Fibroblast of villous mesenchyme (primary cell): ENCODE measurements around the gene VPS26A. TPM values are rescaled to one million over a fixed set of nuclear protein-coding genes. Genes with fewer than 3 reads are reported as not detected.

Experiments
- DNase-seq: peaks from one replicate; pipeline ENCODE4 v3.0.0-alpha.2; 2010; ENCODE audit warnings: low read depth
- H3K4me3 ChIP-seq: 2 replicates; pipeline ENCODE4 v1.5.1; 2011; ENCODE audit warnings: low read depth, mild to moderate bottlenecking, low read length
- total RNA-seq: library from RNA; depleted of rRNA; stranded (reverse); fragments of >200 nt; gene quantifications from 2 replicates; pipeline ENCODE4 v1.2.3, GENCODE V29; 2012
- TF ChIP-seq, protein P1 (sequence below): IDR thresholded peaks from 2 replicates; pipeline ENCODE4 v1.5.1; 2012; ENCODE audit warnings: low read depth, mild to moderate bottlenecking, low read length; ENCODE audit not compliant: insufficient read depth

VPS26A gene
- total RNA-seq, 1 donor, result 38.9 TPM

DNA sequence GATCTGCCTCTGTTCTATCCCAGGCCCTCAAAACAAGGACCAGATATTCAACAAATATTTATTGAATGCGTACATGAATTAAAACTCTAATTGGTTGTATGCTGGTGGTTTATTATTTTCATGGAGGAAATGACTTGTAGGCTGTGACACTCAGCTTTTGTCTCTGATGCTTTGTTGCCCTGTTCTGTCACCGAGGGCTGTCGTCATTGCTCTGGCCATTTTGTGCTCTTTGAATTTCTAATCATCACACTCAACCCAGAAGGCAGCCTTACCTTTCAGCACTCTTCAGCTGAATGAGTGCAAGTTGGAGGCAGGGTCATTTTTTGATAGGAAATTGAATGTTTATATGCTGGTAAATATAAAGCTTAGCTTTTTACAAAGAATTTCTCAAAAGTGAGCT lies 21.5 kb upstream of the VPS26A start:
- TF ChIP-seq, protein P1, sequence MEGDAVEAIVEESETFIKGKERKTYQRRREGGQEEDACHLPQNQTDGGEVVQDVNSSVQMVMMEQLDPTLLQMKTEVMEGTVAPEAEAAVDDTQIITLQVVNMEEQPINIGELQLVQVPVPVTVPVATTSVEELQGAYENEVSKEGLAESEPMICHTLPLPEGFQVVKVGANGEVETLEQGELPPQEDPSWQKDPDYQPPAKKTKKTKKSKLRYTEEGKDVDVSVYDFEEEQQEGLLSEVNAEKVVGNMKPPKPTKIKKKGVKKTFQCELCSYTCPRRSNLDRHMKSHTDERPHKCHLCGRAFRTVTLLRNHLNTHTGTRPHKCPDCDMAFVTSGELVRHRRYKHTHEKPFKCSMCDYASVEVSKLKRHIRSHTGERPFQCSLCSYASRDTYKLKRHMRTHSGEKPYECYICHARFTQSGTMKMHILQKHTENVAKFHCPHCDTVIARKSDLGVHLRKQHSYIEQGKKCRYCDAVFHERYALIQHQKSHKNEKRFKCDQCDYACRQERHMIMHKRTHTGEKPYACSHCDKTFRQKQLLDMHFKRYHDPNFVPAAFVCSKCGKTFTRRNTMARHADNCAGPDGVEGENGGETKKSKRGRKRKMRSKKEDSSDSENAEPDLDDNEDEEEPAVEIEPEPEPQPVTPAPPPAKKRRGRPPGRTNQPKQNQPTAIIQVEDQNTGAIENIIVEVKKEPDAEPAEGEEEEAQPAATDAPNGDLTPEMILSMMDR, result no peak
- no peak for DNase-seq
- no peak overlapping the region for H3K4me3 ChIP-seq

DNA sequence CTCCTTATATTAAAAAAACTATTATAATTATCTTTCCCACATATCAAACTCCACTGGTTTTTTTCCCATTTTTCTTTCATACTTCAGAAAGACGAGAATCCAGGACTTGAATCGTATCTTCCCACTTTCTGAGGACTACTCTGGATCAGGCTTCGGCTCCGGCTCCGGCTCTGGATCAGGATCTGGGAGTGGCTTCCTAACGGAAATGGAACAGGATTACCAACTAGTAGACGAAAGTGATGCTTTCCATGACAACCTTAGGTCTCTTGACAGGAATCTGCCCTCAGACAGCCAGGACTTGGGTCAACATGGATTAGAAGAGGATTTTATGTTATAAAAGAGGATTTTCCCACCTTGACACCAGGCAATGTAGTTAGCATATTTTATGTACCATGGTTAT lies 20.2 kb upstream of the VPS26A start:
- no peak for DNase-seq
- H3K4me3 ChIP-seq, result no peak overlapping the region
- TF ChIP-seq, protein P1, result no peak

DNA sequence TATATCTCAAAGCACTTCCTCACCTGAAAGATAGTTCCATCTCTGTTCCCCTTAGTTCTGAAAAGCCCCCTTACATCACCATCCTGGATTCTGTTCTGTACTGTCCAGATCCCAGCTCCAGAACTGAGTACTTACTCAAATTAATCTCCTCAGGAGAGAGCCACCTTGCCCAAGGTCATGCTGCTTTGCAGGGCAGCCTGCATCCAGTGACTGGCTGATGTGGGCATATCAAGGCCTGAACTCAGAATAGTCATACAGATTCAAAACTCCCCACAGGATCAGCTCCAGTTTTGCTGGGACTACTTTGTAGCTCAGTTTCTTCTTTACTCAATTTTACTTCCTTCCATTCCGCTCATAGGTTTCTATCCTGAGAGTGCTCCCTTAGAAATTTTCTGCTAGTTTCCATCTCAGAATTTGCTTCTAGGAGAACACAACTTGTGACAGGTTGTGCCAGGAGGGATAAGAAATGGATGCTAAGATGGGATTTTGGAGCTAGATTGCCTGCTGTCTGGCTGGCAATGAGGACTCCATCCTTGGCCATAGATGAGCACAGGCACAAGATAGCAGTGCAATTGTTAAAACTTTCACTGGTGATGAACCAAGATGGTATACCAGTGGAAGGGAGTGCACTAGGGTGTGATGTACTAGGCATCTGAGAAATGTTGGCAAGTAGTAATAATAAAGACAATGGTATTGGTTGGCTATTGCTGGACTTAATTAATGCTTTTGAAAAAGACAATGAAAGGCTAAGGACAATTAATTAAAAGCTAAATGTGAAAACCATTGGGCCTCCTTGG lies 18.8 kb upstream of the VPS26A start:
- H3K4me3 ChIP-seq, result no peak overlapping the region
- TF ChIP-seq, protein P1, result no peak
- no peak for DNase-seq

DNA sequence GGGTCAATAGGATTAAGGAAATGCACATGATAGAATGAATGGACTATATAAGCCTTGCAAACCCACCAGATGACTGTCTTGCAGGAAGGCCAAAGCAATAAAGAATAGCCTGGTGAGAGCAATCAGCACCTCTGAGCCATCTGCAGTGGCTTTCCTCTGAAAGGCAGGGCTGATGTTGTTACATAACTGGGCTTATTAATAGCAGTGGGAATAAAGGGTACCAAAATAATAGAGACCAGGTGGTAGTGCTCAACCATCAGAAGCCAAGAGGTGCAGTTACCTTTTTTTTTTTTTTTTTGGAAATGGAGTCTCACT lies 16.8 kb upstream of the VPS26A start:
- TF ChIP-seq, protein P1, result no peak
- no peak for DNase-seq
- no peak overlapping the region for H3K4me3 ChIP-seq

DNA sequence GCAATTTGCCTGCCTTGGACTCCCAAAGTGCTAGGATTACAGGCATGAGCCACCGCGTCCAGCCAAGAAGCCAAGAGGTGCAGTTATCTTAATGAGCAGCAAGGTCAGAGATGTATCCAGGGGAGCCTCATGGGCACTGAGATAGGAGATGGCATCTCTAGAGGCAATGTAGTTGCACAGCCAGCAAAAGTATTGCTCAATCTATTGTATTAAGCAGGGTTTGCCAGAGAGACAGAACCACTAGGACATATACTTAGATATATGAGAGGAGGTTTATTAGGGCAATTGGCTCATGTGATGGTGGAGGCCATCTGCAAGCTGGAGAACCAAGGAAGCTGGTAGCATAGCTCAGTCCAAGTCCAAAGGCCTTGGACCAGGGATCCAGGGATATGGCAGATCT lies 16.3 kb upstream of the VPS26A start:
- no peak overlapping the region for H3K4me3 ChIP-seq
- DNase-seq, result no peak
- TF ChIP-seq, protein P1, result no peak

DNA sequence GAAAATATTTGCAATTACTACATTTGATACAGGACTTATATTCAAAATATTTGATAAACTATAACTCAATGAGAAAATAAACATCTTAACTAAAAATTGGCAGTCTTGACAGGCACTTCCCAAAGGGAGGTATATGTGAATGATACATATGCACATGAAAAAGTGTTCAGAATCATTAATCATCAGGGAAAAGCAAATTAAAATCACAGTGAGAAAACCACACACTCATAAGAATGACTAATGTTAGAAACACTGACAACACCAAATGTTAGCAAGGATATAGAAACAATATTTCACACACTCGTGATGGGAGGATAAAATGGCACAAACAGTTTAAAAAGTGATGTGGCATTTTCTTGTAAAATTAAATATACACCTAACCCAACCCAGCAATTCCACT lies 4.1 kb upstream of the VPS26A start:
- TF ChIP-seq, protein P1, result no peak
- no peak overlapping the region for H3K4me3 ChIP-seq
- DNase-seq, result peak; percentile 11

DNA sequence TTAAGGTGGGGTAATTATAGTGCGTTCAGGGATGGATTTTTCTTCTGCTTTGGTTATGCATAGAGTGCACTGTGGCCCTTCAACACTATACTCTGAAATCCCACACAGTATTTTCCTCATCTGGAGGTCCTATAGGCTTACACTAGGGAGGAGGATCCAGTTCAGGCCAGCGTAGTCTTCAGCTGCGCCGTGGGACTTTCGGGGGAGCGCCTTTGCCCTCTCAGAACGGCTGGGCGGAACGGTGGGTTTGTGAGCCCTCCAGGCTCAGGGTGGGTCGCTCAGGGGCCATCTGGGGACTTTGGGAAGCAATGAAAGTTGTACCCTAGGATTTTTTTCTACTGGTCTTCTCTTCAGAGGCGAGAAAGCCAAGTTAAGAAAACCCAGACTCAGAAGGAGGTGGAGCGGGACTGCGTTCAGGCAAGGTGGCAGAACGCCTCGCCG lies 652 bp upstream of the VPS26A start:
- DNase-seq, result peak; percentile 74
- TF ChIP-seq, protein P1, result no peak
- peak overlapping the region; percentile 80 for H3K4me3 ChIP-seq
